ENCODE data around the gene USP36. TPM values are rescaled to one million over a fixed set of nuclear protein-coding genes. Genes with fewer than 3 reads are reported as not detected.
"Not testable (repeated sequence)": the region's sequence is repeated elsewhere in the genome, so short reads cannot be mapped to it uniquely, and the experiment has no call there.

The USP36 gene
- total RNA-seq (100 to 1,000 TPM; 489 to 494 TPM), total RNA-seq (65.5 to 542 (median 126) reads per million in 172 experiments)
- polyA plus RNA-seq (2013, experiment 1 of 2), result 51.5 TPM
- 76.4 TPM for polyA plus RNA-seq (2013, experiment 2 of 2)

DNA sequence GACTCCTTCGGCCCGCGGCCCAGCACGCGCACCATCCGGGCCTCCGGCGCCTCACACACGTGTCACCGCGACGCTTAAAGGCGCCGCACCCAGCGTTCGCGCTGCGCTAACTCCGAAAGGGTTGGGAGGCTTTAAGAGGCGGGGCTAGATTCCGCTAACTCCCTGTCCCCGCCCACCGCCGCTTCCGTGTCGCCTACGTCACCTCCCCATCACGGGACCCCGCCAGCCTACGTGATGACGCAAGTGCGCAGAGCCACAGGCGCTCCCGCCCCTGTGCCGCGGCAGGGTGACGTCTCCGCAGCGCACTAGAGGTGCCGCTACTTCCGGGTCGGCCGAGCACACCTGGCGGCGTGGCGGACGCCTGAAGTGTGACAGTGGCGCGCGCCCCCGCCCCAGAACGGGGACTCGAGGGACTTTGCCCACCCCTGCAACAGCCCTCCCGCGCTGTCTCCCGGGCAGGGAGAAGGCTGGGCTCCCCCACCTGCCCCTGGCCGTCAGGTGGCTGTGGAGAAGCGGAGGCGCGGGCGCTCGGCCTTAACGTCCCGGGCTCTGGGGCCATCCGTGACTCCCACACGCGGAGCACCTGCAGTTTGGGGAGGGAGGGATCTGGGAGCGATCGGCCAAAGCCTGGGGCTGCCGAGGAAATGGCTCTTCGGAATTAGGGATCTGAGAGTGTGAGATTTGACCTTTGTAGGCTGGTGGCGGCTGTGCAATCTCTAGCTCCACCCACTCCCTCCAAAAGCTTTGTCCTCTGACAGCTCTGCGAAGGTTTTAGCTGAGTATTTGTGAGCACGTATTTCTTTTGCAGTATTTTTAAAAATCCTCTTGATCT, at the start of gene USP36:
TSS of gene USP36 (minus strand) at position 35 of the 832 bp plus-strand sequence. CDS start 4,451 bp downstream, outside the sequence.
- peaks cover 52% of the 10 kb centered on the region for H3K4me1 ChIP-seq (ENCODE audit: insufficient read depth, low read length)
- H3K4me3 ChIP-seq (ENCODE audit: low read length), result peak within 1 kb of the TSS; percentile 91
- POLR2A ChIA-PET, result interaction anchor here (0.5 to 4.3 kb wide), 15 partner anchors 19 to 170 kb away, joined by 3 to 36 read pairs (median 3); no protein-coding TSS in a partner anchor
- H3K9me3 Mint-ChIP-seq, result no peaks in the 10 kb centered on the region
- H3K27me3 Mint-ChIP-seq, result no peaks in the 10 kb centered on the region
- peaks cover 56% of the 10 kb centered on the region for H3K4me1 Mint-ChIP-seq (ENCODE audit: low read depth)
- H3K4me3 Mint-ChIP-seq, result peak within 1 kb of the TSS; percentile 99
- H3K27ac Mint-ChIP-seq, result peak within 1 kb of the TSS; percentile 93
- no peaks in the 10 kb centered on the region for H3K27me3 ChIP-seq (ENCODE audit: control insufficient read depth in 1 of 2, insufficient read depth in 2 of 2, low read length in 2 of 2)
- H3K9me3 ChIP-seq (ENCODE audit: control insufficient read depth in 1 of 2, insufficient read depth in 1 of 2, low read length in 2 of 2), result no peaks in the 10 kb centered on the region
- H3K27ac ChIP-seq (ENCODE audit: low read depth in 1 of 2, low read length in 2 of 2), result peak within 1 kb of the TSS; percentile 96 to 99
- CTCF ChIA-PET, result interaction anchor here (0.7 kb wide), 1 partner anchor 22 kb away, joined by 3 read pairs; no protein-coding TSS in a partner anchor
- H3K36me3 ChIP-seq (ENCODE audit: insufficient read depth, low read length), result peaks cover 24% of the 10 kb centered on the region
- intact Hi-C loops (cut with DNase I, micrococcal nuclease), result loop anchor here (1.0 to 10.0 kb wide), 4 partner anchors 22 to 586 kb away; partner anchors contain the start of gene CYTH1 (in 2 of the 2)
- ATAC-seq (ENCODE audit: poor library complexity) (peak; percentile 80), DNase-seq (peak; percentile 99 to 100 (median 100))
- TF ChIP-seq, protein P1, sequence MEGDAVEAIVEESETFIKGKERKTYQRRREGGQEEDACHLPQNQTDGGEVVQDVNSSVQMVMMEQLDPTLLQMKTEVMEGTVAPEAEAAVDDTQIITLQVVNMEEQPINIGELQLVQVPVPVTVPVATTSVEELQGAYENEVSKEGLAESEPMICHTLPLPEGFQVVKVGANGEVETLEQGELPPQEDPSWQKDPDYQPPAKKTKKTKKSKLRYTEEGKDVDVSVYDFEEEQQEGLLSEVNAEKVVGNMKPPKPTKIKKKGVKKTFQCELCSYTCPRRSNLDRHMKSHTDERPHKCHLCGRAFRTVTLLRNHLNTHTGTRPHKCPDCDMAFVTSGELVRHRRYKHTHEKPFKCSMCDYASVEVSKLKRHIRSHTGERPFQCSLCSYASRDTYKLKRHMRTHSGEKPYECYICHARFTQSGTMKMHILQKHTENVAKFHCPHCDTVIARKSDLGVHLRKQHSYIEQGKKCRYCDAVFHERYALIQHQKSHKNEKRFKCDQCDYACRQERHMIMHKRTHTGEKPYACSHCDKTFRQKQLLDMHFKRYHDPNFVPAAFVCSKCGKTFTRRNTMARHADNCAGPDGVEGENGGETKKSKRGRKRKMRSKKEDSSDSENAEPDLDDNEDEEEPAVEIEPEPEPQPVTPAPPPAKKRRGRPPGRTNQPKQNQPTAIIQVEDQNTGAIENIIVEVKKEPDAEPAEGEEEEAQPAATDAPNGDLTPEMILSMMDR (IDR thresholded peaks at IDR 0.05), result peak; percentile 44
- peaks cover 43% of the 10 kb centered on the region for H3K36me3 Mint-ChIP-seq (ENCODE audit: low read depth)

GRCh38 chr17:78890096-78890495, 49.5 kb upstream of the USP36 start:
- peak; percentile 50 for ATAC-seq (ENCODE audit: poor library complexity)
- intact Hi-C loops (cut with DNase I, micrococcal nuclease), result loop anchor here in 1 of 2 experiments (2.0 kb wide), 1 partner anchor 35 kb away; the partner anchor contains the start of gene TIMP2
- POLR2A ChIA-PET, result interaction anchor here (0.6 to 2.3 kb wide), 6 partner anchors 7 to 105 kb away, joined by 3 to 7 read pairs (median 3); partner anchors contain the start of gene TIMP2
- H3K9me3 ChIP-seq (ENCODE audit: control insufficient read depth in 1 of 2, insufficient read depth in 1 of 2, low read length in 2 of 2); DNase-seq; H3K36me3 ChIP-seq (ENCODE audit: insufficient read depth, low read length); H3K27me3 Mint-ChIP-seq; H3K4me3 ChIP-seq (ENCODE audit: low read length); H3K36me3 Mint-ChIP-seq (ENCODE audit: low read depth); CTCF ChIA-PET; H3K27me3 ChIP-seq (ENCODE audit: control insufficient read depth in 1 of 2, insufficient read depth in 2 of 2, low read length in 2 of 2); H3K9me3 Mint-ChIP-seq: not testable (repeated sequence)
- Mint-ChIP-seq H3K4me1 (ENCODE audit: low read depth) (peaks cover 50% of the 10 kb centered on the region), H3K27ac (peak overlapping the region; percentile 83), H3K4me3 (peak overlapping the region; percentile 42)
- Histone ChIP-seq H3K27ac (ENCODE audit: low read depth in 1 of 2, low read length in 2 of 2) (peak overlapping the region in 1 of 2 donors; percentile 21), H3K4me1 (ENCODE audit: insufficient read depth, low read length) (peaks cover 46% of the 10 kb centered on the region)

DNA sequence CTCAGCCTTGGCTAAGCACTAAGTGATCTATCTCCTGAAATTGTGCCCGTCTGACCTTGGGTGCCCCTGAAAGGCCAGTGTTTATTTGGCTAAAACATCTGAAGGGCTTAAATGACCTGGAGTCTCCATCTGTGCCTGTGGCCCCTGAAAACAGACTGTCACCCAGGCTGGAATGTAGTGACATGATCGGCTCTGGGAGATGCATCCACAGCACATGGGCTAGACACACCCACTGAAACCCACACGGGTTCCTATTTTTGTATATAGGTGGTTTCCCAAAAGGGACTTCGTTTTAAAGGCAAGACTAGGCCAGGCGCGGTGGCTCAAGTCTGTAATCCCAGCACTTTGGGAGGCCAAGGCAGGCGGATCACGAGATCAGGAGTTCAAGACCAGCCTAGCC, 48.9 kb upstream of the USP36 start:
- no peak for ATAC-seq (ENCODE audit: poor library complexity)

More for the DNA sequence above, 48.9 kb upstream of the USP36 start:
- peaks cover 46% of the 10 kb centered on the region for H3K4me1 ChIP-seq (ENCODE audit: insufficient read depth, low read length)
- peak overlapping the region; percentile 35 to 45 for H3K27ac ChIP-seq (ENCODE audit: low read depth in 1 of 2, low read length in 2 of 2)
- DNase-seq, result peak in 3 of 14 experiments; percentile 25 to 65 (median 59)
- peak overlapping the region; percentile 5 for H3K4me3 ChIP-seq (ENCODE audit: low read length)
- intact Hi-C loops (cut with DNase I, micrococcal nuclease), result loop anchor here in 1 of 2 experiments (5.0 kb wide), 1 partner anchor 33 kb away; no protein-coding TSS in a partner anchor
- H3K27me3 ChIP-seq (ENCODE audit: control insufficient read depth in 1 of 2, insufficient read depth in 2 of 2, low read length in 2 of 2), result no peaks in the 10 kb centered on the region
- no peaks in the 10 kb centered on the region for H3K9me3 ChIP-seq (ENCODE audit: control insufficient read depth in 1 of 2, insufficient read depth in 1 of 2, low read length in 2 of 2)
- ChIA-PET POLR2A (interaction anchor here (0.7 to 2.3 kb wide), 2 partner anchors 26 to 36 kb away, joined by 3 to 7 read pairs; partner anchors contain the start of gene TIMP2), CTCF (no interaction called here)
- TF ChIP-seq, protein P1 (IDR thresholded peaks at IDR 0.05), result no peak
- peak overlapping the region; percentile 83 for H3K27ac Mint-ChIP-seq
- no peaks in the 10 kb centered on the region for H3K9me3 Mint-ChIP-seq
- H3K4me1 Mint-ChIP-seq (ENCODE audit: low read depth), result peaks cover 50% of the 10 kb centered on the region
- no peaks in the 10 kb centered on the region for H3K27me3 Mint-ChIP-seq
- no peak overlapping the region for H3K4me3 Mint-ChIP-seq
- H3K36me3 Mint-ChIP-seq (ENCODE audit: low read depth), result no peaks in the 10 kb centered on the region
- no peaks in the 10 kb centered on the region for H3K36me3 ChIP-seq (ENCODE audit: insufficient read depth, low read length)

Data from CD4-positive, alpha-beta T cell (primary cell).